Stimulated activated CD8-positive, alpha-beta memory T cell treated with anti-CD3 and anti-CD28 coated beads, Interleukin-4, amount 100 ng/mL, for 1 hour (primary cell): Measurements from ENCODE around the gene ADGRG3.
"Not testable (repeated sequence)": the region's sequence is repeated elsewhere in the genome, so short reads cannot be mapped to it uniquely, and the experiment has no call there.

Experiments used
- DNase-seq, 2 donors: peaks; one replicate each; pipeline ENCODE4 v3.0.0-alpha.2; 2020; ENCODE audit warnings: low read depth in 2 of 2, low spot score in 1 of 2

Gene ADGRG3

GRCh38 chr16:57712569-57712968 lies 44.5 kb downstream of the ADGRG3 start:
- not testable (repeated sequence) for DNase-seq

- DNase-seq = no peak
Measured at GRCh38 chr16:57713596-57713995, 45.5 kb downstream of the ADGRG3 start.

GRCh38 chr16:57714047-57714446 lies 45.9 kb downstream of the ADGRG3 start:
- no peak for DNase-seq

GRCh38 chr16:57720142-57720575 lies 52.1 kb downstream of the ADGRG3 start:
- DNase-seq = peak in 1 of 2 donors; percentile 17

- DNase-seq = no peak
Measured at GRCh38 chr16:57721356-57722209, 53.5 kb downstream of the ADGRG3 start.

GRCh38 chr16:57722210-57722499 lies 54.0 kb downstream of the ADGRG3 start:
- DNase-seq = no peak

GRCh38 chr16:57722651-57723050 lies 54.5 kb downstream of the ADGRG3 start:
- DNase-seq = no peak

- no peak for DNase-seq
Measured at GRCh38 chr16:57723170-57723569, 55.1 kb downstream of the ADGRG3 start.

GRCh38 chr16:57724531-57724930 lies 56.4 kb downstream of the ADGRG3 start:
- no peak for DNase-seq

GRCh38 chr16:57725151-57725550 lies 57.0 kb downstream of the ADGRG3 start:
- DNase-seq = no peak

GRCh38 chr16:57725554-57725953 lies 57.4 kb downstream of the ADGRG3 start:
- no peak for DNase-seq

GRCh38 chr16:57725976-57726375 lies 57.9 kb downstream of the ADGRG3 start:
- DNase-seq = no peak

- no peak for DNase-seq
Measured at GRCh38 chr16:57726433-57726947, 58.4 kb downstream of the ADGRG3 start.

- DNase-seq = no peak
Measured at GRCh38 chr16:57727610-57728009, 59.5 kb downstream of the ADGRG3 start.

- DNase-seq = no peak
Measured at GRCh38 chr16:57728336-57729181, 60.5 kb downstream of the ADGRG3 start.

- no peak for DNase-seq
Measured at GRCh38 chr16:57729182-57729484, 61.0 kb downstream of the ADGRG3 start.

- not testable (repeated sequence) for DNase-seq
Measured at GRCh38 chr16:57729852-57730251, 61.7 kb downstream of the ADGRG3 start.

- no peak for DNase-seq
Measured at GRCh38 chr16:57730771-57731730, 62.9 kb downstream of the ADGRG3 start.

GRCh38 chr16:57732037-57732436 lies 63.9 kb downstream of the ADGRG3 start:
- no peak for DNase-seq

GRCh38 chr16:57732714-57733113 lies 64.6 kb downstream of the ADGRG3 start:
- DNase-seq = no peak

- no peak for DNase-seq
Measured at GRCh38 chr16:57734308-57734924, 66.3 kb downstream of the ADGRG3 start.
